ENCODE results near the gene RGS3. TPM values are rescaled to one million over a fixed set of nuclear protein-coding genes. Genes with fewer than 3 reads are reported as not detected.

RGS3 gene
- total RNA-seq, 1 donor from 2014 or later = 15.0 TPM

DNA sequence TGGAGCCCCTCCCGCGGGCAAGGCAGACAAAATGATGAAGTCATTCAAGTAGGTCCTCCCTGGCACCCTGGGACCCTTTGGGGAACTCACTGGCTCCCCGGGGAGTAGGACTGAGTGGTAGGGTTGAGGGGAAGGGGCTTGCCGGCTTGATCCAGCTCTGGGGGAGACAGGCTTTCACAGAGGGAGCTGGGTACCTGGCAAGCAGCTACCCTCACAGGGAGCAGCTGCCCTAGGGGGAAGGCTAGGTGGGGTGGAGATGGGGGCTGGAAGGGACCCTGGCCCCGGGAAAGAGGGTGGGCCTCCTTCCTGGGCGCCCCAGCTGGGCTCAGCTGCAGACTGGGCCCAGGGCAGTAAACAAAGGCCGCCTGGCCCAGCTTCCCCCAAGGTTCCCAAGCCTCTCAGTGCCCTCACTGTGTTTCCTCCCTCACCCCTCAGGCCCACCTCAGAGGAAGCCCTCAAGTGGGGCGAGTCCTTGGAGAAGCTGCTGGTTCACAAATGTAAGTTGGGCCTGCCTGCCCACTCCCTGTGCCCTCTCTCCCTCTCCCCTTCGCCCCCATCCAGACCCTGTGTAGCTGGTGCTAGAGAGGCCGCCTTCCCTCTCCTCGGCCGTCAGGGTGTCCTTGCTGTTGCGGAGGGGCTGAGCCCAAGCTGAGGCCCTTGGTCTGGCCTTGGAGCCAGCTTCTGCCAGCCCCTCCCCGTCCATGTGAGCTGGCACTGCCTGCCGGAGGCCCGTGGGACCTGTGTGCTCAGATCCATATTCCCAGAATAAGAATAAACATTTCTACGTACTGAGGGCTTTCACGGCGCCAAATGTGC lies 131.2 kb downstream of the RGS3 start:
- DNase-seq = no peak
- CTCF ChIA-PET = interaction anchor here (1.0 to 10.9 kb wide), 4 partner anchors 11 to 63 kb away, joined by 3 to 321 read pairs (median 3); no protein-coding TSS in a partner anchor
- intact Hi-C loops (cut with micrococcal nuclease) = no loop called here
- H3K27me3 Mint-ChIP-seq = no peaks in the 10 kb centered on the region
- H3K9me3 Mint-ChIP-seq = no peaks in the 10 kb centered on the region
- TF ChIP-seq, protein P1, sequence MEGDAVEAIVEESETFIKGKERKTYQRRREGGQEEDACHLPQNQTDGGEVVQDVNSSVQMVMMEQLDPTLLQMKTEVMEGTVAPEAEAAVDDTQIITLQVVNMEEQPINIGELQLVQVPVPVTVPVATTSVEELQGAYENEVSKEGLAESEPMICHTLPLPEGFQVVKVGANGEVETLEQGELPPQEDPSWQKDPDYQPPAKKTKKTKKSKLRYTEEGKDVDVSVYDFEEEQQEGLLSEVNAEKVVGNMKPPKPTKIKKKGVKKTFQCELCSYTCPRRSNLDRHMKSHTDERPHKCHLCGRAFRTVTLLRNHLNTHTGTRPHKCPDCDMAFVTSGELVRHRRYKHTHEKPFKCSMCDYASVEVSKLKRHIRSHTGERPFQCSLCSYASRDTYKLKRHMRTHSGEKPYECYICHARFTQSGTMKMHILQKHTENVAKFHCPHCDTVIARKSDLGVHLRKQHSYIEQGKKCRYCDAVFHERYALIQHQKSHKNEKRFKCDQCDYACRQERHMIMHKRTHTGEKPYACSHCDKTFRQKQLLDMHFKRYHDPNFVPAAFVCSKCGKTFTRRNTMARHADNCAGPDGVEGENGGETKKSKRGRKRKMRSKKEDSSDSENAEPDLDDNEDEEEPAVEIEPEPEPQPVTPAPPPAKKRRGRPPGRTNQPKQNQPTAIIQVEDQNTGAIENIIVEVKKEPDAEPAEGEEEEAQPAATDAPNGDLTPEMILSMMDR (IDR thresholded peaks at IDR 0.05) = no peak
- no peak overlapping the region for H3K4me3 Mint-ChIP-seq
- no peak overlapping the region for H3K27ac Mint-ChIP-seq
- peaks cover 42% of the 10 kb centered on the region for H3K36me3 Mint-ChIP-seq (ENCODE audit: low read depth)
- POLR2A ChIA-PET = interaction anchor here (0.7 kb wide), 1 partner anchor 60 kb away, joined by 3 read pairs; no protein-coding TSS in a partner anchor
- no peak for ATAC-seq (ENCODE audit: low read depth)
- H3K4me1 Mint-ChIP-seq = peaks cover 14% of the 10 kb centered on the region

DNA sequence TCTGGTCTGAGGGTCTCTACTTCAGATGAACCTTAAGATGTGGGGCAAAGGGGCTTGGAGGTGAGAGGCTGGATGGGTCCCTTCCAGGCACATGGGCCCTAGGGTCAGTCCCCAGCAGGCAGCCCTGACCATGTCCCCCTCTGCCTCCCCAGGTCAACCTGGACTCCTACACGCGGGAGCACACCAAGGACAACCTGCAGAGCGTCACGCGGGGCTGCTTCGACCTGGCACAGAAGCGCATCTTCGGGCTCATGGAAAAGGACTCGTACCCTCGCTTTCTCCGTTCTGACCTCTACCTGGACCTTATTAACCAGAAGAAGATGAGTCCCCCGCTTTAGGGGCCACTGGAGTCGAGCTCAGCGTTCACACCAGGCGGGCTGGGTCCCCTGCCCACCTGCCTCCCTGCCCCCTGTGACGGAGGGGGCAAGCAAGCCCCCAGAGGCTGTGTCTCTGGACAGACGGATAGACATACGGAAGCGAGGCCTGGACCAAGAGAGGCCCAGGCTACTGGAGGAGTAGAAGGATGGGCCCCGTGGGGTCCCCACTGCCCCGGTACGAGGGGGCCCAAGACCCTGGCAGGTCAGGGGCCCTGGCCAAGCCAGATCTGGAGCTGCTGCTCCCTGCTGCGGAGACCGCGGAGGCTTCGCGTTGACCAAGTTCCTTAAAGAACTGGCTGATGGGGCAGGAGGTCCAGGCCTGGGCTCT lies 133.2 kb downstream of the RGS3 start:
- H3K27ac Mint-ChIP-seq = no peak overlapping the region
- DNase-seq (no peak), ATAC-seq (ENCODE audit: low read depth) (no peak)
- H3K36me3 Mint-ChIP-seq (ENCODE audit: low read depth) = peaks cover 38% of the 10 kb centered on the region
- ChIA-PET POLR2A (no interaction called here), CTCF (interaction anchor here (0.8 kb wide), 1 partner anchor 150 kb away, joined by 3 read pairs; no protein-coding TSS in a partner anchor)
- TF ChIP-seq, protein P1 (IDR thresholded peaks at IDR 0.05) = no peak
- intact Hi-C loops (cut with micrococcal nuclease) = no loop called here
- H3K27me3 Mint-ChIP-seq = peaks cover 2% of the 10 kb centered on the region
- peaks cover 13% of the 10 kb centered on the region for H3K4me1 Mint-ChIP-seq
- no peak overlapping the region for H3K4me3 Mint-ChIP-seq
- no peaks in the 10 kb centered on the region for H3K9me3 Mint-ChIP-seq

DNA sequence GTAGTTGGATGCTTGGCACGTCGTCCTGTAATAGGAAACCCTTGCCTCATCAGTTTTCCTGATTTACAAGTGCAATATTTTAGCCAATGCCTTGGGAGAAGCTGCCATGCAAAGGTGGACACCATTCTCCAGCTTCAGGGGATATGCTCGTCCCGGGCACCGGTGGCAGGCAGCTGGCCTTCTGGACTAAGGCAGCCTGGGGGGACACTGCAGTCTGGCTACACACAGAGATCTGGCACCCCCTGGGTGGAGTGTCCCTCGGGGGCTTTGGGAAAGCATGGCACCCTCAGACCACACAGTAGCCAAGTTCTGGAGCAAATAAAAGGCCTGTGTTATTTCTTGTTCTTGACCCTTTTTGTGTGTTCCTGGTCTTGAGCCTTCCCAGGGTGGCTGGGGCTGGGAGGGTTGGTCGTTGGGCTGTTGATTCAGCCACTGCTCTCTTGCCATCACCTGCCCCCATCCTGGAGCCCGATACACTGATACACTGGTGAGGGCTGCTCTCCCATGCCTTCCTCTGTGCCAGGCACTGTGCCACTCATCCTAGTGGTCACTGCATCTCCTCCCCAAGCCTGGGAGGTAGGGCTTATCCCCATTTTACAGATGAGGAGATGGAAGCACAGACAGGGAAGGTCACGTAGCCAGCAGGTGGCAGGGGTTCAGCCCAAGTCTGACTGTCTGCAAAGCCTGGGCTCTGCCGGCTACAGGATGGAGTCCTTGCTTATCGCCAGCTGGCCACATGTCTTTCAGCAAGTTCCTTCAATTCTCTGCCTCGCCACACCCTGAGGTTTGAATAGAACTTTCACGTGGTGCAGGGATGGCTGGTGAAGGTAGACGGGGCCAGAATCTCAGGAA lies 134.1 kb downstream of the RGS3 start:
- no peak overlapping the region for H3K27ac Mint-ChIP-seq
- no peak overlapping the region for H3K4me3 Mint-ChIP-seq
- peaks cover 21% of the 10 kb centered on the region for H3K4me1 Mint-ChIP-seq
- peaks cover 2% of the 10 kb centered on the region for H3K27me3 Mint-ChIP-seq
- CTCF ChIA-PET = interaction anchor here (0.8 kb wide), 1 partner anchor 151 kb away, joined by 3 read pairs; no protein-coding TSS in a partner anchor
- TF ChIP-seq, protein P1 (IDR thresholded peaks at IDR 0.05) = no peak
- POLR2A ChIA-PET = interaction anchor here (0.6 kb wide), 1 partner anchor 384 kb away, joined by 3 read pairs; no protein-coding TSS in a partner anchor
- DNase-seq (no peak), ATAC-seq (ENCODE audit: low read depth) (no peak)
- intact Hi-C loops (cut with micrococcal nuclease) = no loop called here
- peaks cover 37% of the 10 kb centered on the region for H3K36me3 Mint-ChIP-seq (ENCODE audit: low read depth)
- H3K9me3 Mint-ChIP-seq = no peaks in the 10 kb centered on the region

DNA sequence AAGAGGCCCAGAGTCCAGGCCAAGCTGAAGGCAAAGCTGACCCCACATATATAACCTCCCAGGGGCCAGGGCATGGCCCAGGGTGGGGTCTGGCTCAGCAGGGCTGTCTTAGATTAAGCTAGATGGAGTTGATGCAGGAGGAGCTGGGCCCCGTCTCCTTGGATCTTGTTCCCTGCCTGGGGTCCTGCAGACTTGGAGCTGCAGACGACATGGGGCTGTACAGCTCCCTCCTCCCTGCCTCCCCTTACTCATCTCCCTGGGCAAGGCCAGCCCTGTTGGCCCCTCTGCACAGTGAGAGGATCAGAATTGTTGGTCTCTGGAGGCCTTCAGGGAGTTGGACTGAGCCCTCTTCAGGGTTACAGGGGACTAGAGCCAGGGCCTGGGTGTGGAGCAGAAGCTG lies 134.9 kb downstream of the RGS3 start:
- H3K27ac Mint-ChIP-seq = no peak overlapping the region
- H3K4me1 Mint-ChIP-seq = peaks cover 18% of the 10 kb centered on the region
- H3K36me3 Mint-ChIP-seq (ENCODE audit: low read depth) = peaks cover 33% of the 10 kb centered on the region
- CTCF ChIA-PET = no interaction called here
- intact Hi-C loops (cut with micrococcal nuclease) = no loop called here
- TF ChIP-seq, protein P1 (IDR thresholded peaks at IDR 0.05) = no peak
- no peak for ATAC-seq (ENCODE audit: low read depth)
- H3K4me3 Mint-ChIP-seq = no peak overlapping the region
- no peak for DNase-seq
- peaks cover 2% of the 10 kb centered on the region for H3K27me3 Mint-ChIP-seq
- POLR2A ChIA-PET = interaction anchor here (0.5 kb wide), 1 partner anchor 721 kb away, joined by 4 read pairs; no protein-coding TSS in a partner anchor
- no peaks in the 10 kb centered on the region for H3K9me3 Mint-ChIP-seq

All from activated B cell treated with CpG ODN at 0.5 μM for 24 hours (primary cell).